ENCODE measurements around the gene PSMC3.
A peak's percentile ranks its signal among the peaks of the same experiment; 100 is the strongest.

Gene PSMC3

GRCh38 chr11:47413351-47413750, 12.9 kb downstream of the PSMC3 start:
- no peak overlapping the region for H2AFZ ChIP-seq (ENCODE audit: low read depth)
- no peak for TF ChIP-seq CTCF (conservative IDR thresholded peaks at IDR 0.05; ENCODE audit: low read depth, low read length)
- no peaks in the 10 kb centered on the region for H3K79me2 ChIP-seq (ENCODE audit: insufficient read depth, low read depth)
- H3K27ac ChIP-seq = no peak overlapping the region
- H4K20me1 ChIP-seq (ENCODE audit: insufficient read depth) = no peaks in the 10 kb centered on the region
- no peaks in the 10 kb centered on the region for H3K36me3 ChIP-seq (ENCODE audit: insufficient read depth)
- no peaks in the 10 kb centered on the region for H3K4me1 ChIP-seq (ENCODE audit: low read depth, poor library complexity, severe bottlenecking)
- no peaks in the 10 kb centered on the region for H3K27me3 ChIP-seq (ENCODE audit: insufficient read depth, low read depth)
- no peak overlapping the region for H3K4me2 ChIP-seq
- H3K9ac ChIP-seq = no peak overlapping the region
- H3K4me3 ChIP-seq (IDR thresholded peaks at IDR 0.05; ENCODE audit: insufficient read depth, low read depth, low read length) = no peak overlapping the region

GRCh38 chr11:47411884-47412746, 14.1 kb downstream of the PSMC3 start:
- Histone ChIP-seq H3K4me1 (ENCODE audit: low read depth, poor library complexity, severe bottlenecking) (no peaks in the 10 kb centered on the region), H2AFZ (ENCODE audit: low read depth) (no peak overlapping the region), H3K9ac (no peak overlapping the region), H4K20me1 (ENCODE audit: insufficient read depth) (no peaks in the 10 kb centered on the region), H3K4me3 (IDR thresholded peaks at IDR 0.05; ENCODE audit: insufficient read depth, low read depth, low read length) (no peak overlapping the region), H3K79me2 (ENCODE audit: insufficient read depth, low read depth) (no peaks in the 10 kb centered on the region), H3K27ac (no peak overlapping the region), H3K4me2 (no peak overlapping the region), H3K27me3 (ENCODE audit: insufficient read depth, low read depth) (no peaks in the 10 kb centered on the region), H3K36me3 (ENCODE audit: insufficient read depth) (no peaks in the 10 kb centered on the region)
- TF ChIP-seq CTCF (conservative IDR thresholded peaks at IDR 0.05; ENCODE audit: low read depth, low read length) = peak; percentile 75

- Histone ChIP-seq H3K4me2 (no peak overlapping the region), H3K4me1 (ENCODE audit: low read depth, poor library complexity, severe bottlenecking) (peaks cover 7% of the 10 kb centered on the region), H3K27ac (no peak overlapping the region), H3K27me3 (ENCODE audit: insufficient read depth, low read depth) (no peaks in the 10 kb centered on the region), H3K79me2 (ENCODE audit: insufficient read depth, low read depth) (no peaks in the 10 kb centered on the region), H2AFZ (ENCODE audit: low read depth) (no peak overlapping the region), H3K9ac (no peak overlapping the region), H4K20me1 (ENCODE audit: insufficient read depth) (no peaks in the 10 kb centered on the region), H3K4me3 (IDR thresholded peaks at IDR 0.05; ENCODE audit: insufficient read depth, low read depth, low read length) (no peak overlapping the region), H3K36me3 (ENCODE audit: insufficient read depth) (no peaks in the 10 kb centered on the region)
- TF ChIP-seq CTCF (conservative IDR thresholded peaks at IDR 0.05; ENCODE audit: low read depth, low read length) = no peak
Measured at GRCh38 chr11:47410370-47411264, 15.6 kb downstream of the PSMC3 start.

GRCh38 chr11:47409440-47410369, 16.5 kb downstream of the PSMC3 start:
- H3K27ac ChIP-seq = no peak overlapping the region
- no peak overlapping the region for H2AFZ ChIP-seq (ENCODE audit: low read depth)
- H3K36me3 ChIP-seq (ENCODE audit: insufficient read depth) = no peaks in the 10 kb centered on the region
- H4K20me1 ChIP-seq (ENCODE audit: insufficient read depth) = no peaks in the 10 kb centered on the region
- peaks cover 7% of the 10 kb centered on the region for H3K4me1 ChIP-seq (ENCODE audit: low read depth, poor library complexity, severe bottlenecking)
- H3K4me2 ChIP-seq = peak overlapping the region; percentile 100; the same call in 1 of the 2 replicates
- no peaks in the 10 kb centered on the region for H3K79me2 ChIP-seq (ENCODE audit: insufficient read depth, low read depth)
- H3K4me3 ChIP-seq (IDR thresholded peaks at IDR 0.05; ENCODE audit: insufficient read depth, low read depth, low read length) = no peak overlapping the region
- no peak for TF ChIP-seq CTCF (conservative IDR thresholded peaks at IDR 0.05; ENCODE audit: low read depth, low read length)
- H3K9ac ChIP-seq = no peak overlapping the region
- no peaks in the 10 kb centered on the region for H3K27me3 ChIP-seq (ENCODE audit: insufficient read depth, low read depth)

Measured in KMS-11 (cell line).